K562 (cell line): Measurements from ENCODE around the gene TXNDC8. TPM values are rescaled to one million over a fixed set of nuclear protein-coding genes. Genes with fewer than 3 reads are reported as not detected.
A peak's percentile ranks its signal among the peaks of the same experiment; 100 is the strongest.

ENCODE experiments used
- ARHGAP35 ChIP-seq: fragments of 450-650 bp; IDR thresholded peaks from 2 replicates; pipeline ENCODE4 v1.6.1; 2018; ENCODE audit not compliant: partially characterized antibody
- CC2D1A ChIP-seq: fragments of 450-650 bp; IDR thresholded peaks from 2 replicates; pipeline ENCODE4 v1.6.1; 2017; ENCODE audit warnings: mild to moderate bottlenecking
- EGR1 ChIP-seq: fragments of 450-650 bp; conservative IDR thresholded peaks from 2 replicates; pipeline ENCODE4 v1.6.1; 2017; ENCODE audit warnings: mild to moderate bottlenecking
- FOXO4 ChIP-seq: fragments of 450-650 bp; formaldehyde crosslinking; IDR thresholded peaks from 2 replicates; pipeline ENCODE4 v1.4.0; 2020; ENCODE audit warnings: mild to moderate bottlenecking, moderate library complexity
- HNRNPK ChIP-seq: fragments of 200-400 bp; formaldehyde crosslinking; IDR thresholded peaks from one replicate; pipeline ENCODE4 v1.6.1; 2018; ENCODE audit warnings: mild to moderate bottlenecking, low read depth, low read length; ENCODE audit not compliant: poor library complexity, severe bottlenecking
- MTA1 ChIP-seq: fragments of 450-650 bp; IDR thresholded peaks from 2 replicates; pipeline ENCODE4 v1.6.1; 2017; ENCODE audit warnings: borderline replicate concordance
- MXI1 ChIP-seq: IDR thresholded peaks from 2 replicates; pipeline ENCODE4 v1.6.1; 2011; ENCODE audit warnings: low read depth, mild to moderate bottlenecking, improper control_type of control experiment, low read length
- NCOA1 ChIP-seq: fragments of 450-650 bp; IDR thresholded peaks from 2 replicates; pipeline ENCODE4 v1.6.1; 2016; ENCODE audit warnings: low read depth
- PHF8 ChIP-seq: fragments of 200-600 bp; sonication (generic); IDR thresholded peaks from 2 replicates; pipeline ENCODE4 v1.6.1; 2012; ENCODE audit warnings: mixed run types, mild to moderate bottlenecking, inconsistent platforms, low read length, moderate library complexity, borderline replicate concordance
- RAD51 ChIP-seq: fragments of 450-650 bp; IDR thresholded peaks from 2 replicates; pipeline ENCODE4 v1.7.1; 2016; ENCODE audit warnings: low read depth, mild to moderate bottlenecking, borderline replicate concordance
- RERE ChIP-seq: sonication (generic); formaldehyde crosslinking; IDR thresholded peaks from 2 replicates; pipeline ENCODE4 v1.8.0; 2023; ENCODE audit warnings: missing genetic modification reagents, mild to moderate bottlenecking, borderline replicate concordance
- SP2 ChIP-seq: IDR thresholded peaks from 2 replicates; pipeline ENCODE4 v1.6.1; 2011; ENCODE audit warnings: mild to moderate bottlenecking, low read depth, low read length, moderate library complexity; ENCODE audit not compliant: poor library complexity, severe bottlenecking; ENCODE audit errors: extremely low read depth
- SRSF3 ChIP-seq: fragments of 200-400 bp; formaldehyde crosslinking; IDR thresholded peaks from 2 replicates; pipeline ENCODE4 v1.6.1; 2016; ENCODE audit warnings: mild to moderate bottlenecking, low read length, moderate library complexity; ENCODE audit not compliant: insufficient read depth
- SRSF7 ChIP-seq: fragments of 200-400 bp; formaldehyde crosslinking; optimal IDR thresholded peaks from 2 replicates; pipeline ENCODE3; 2017; ENCODE audit warnings: mild to moderate bottlenecking, low read depth, low read length
- STAT5B ChIP-seq: fragments of 250-450 bp; sonication (Bioruptor Pico); IDR thresholded peaks from 2 replicates; pipeline ENCODE4 v1.8.0; 2021; ENCODE audit warnings: mild to moderate bottlenecking, inconsistent platforms
- ZBTB26 ChIP-seq: fragments of 450-650 bp; formaldehyde crosslinking; IDR thresholded peaks from 2 replicates; pipeline ENCODE4 v1.4.0; 2022; ENCODE audit warnings: missing genetic modification characterization
- ZFP30 ChIP-seq: fragments of 250-450 bp; sonication (Bioruptor Pico); IDR thresholded peaks from 2 replicates; pipeline ENCODE4 v1.8.0; 2022; ENCODE audit warnings: moderate library complexity, mild to moderate bottlenecking, inconsistent platforms, borderline replicate concordance
- ZKSCAN3 ChIP-seq: fragments of 250-450 bp; sonication (Bioruptor Pico); IDR thresholded peaks from 2 replicates; pipeline ENCODE4 v1.4.0; 2020
- ZNF140 ChIP-seq: fragments of 250-450 bp; sonication (Bioruptor Pico); IDR thresholded peaks from 2 replicates; pipeline ENCODE4 v1.8.0; 2021; ENCODE audit warnings: moderate library complexity, mild to moderate bottlenecking, inconsistent platforms
- ZNF79 ChIP-seq: fragments of 250-450 bp; sonication (Bioruptor Pico); IDR thresholded peaks from 2 replicates; pipeline ENCODE4 v1.4.0; 2020; ENCODE audit warnings: low read depth, mild to moderate bottlenecking, moderate library complexity
- polyA plus RNA-seq, 8 experiments: library from polyadenylated mRNA; depleted of rRNA in 4 of 8; stranded (reverse) in 5 of 8; unstranded in 3 of 8; fragments of >200 nt; fragmentation: Nextera tagmentation in 2 of 8; fragmentation: Illumina TruSeq in 1 of 8; extraction: Ambion mirVana in 2 of 8; extraction: Trizol in 1 of 8; gene quantifications; 2 replicates each; pipeline versions ENCODE4 v1.2.1 to v1.2.3, GENCODE V29; 2011 to 2014; ENCODE audit warnings: inconsistent platforms in 1 of 8, missing spikeins in 1 of 8
- total RNA-seq, 7 experiments: library from RNA; depleted of rRNA in 6 of 7; stranded (reverse); fragments of >200 nt in 6 of 7; fragmentation: Illumina TruSeq in 2 of 7; extraction: Trizol in 2 of 7; gene quantifications; 2 replicates each; pipeline versions ENCODE4 v1.2.1 to v1.2.3, GENCODE V29; 2011 to 2021; ENCODE audit warnings: low replicate concordance in 1 of 7

Gene TXNDC8
- total and polyA plus RNA-seq, 9 of the 15 experiments (the other 6 are each of a cell fraction or from before 2014, with no cell fraction given): not detected

- TF ChIP-seq RAD51 (peak; percentile 80), STAT5B (no peak), SRSF3 (no peak), ZKSCAN3 (CRISPR knock-in tag) (no peak), ZNF140 (no peak), RERE (CRISPR knock-in tag) (no peak), SRSF7 (no peak), CC2D1A (no peak), MXI1 (peak; percentile 81), HNRNPK (no peak), ZNF79 (CRISPR knock-in tag) (no peak), EGR1 (peak; percentile 98), SP2 (no peak), PHF8 (peak; percentile 77), MTA1 (no peak), ZBTB26 (CRISPR knock-in tag) (no peak), ZFP30 (no peak), NCOA1 (peak; percentile 79), ARHGAP35 (no peak), FOXO4 (CRISPR knock-in tag) (no peak)
These were observed 81.1 kb downstream of the TXNDC8 start, which contains the start of gene TXN (continued) for GRCh38 chr9:110256380-110257096.
